ENCODE results near the gene FBXO28. TPM values are rescaled to one million over a fixed set of nuclear protein-coding genes. Genes with fewer than 3 reads are reported as not detected.

Gene FBXO28
- total RNA-seq, 1 donor from 2014 or later: 46.6 TPM

DNA sequence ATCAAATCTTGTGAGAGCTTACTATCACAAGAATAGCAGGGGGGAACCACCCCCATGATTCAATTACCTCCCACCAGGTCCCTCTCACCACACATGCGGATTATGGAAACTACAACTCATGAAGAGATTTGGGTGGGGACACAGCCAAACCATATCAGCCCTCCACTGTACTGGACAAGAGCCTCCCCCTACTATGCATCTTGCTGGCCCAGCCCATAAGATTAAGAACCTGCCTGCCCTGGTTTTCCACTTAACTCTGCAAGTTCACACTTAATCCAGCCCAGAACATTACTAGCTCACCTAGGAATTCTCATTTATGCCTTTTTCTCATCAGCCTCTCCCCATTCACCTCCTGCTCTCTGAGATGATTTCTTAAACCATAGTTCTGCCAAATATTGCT, 18.0 kb upstream of the FBXO28 start:
- no peak for DNase-seq (ENCODE audit: low read depth, low spot score)

- no peak for DNase-seq (ENCODE audit: low read depth, low spot score)
Measured at GRCh38 chr1:224096773-224097172, 17.1 kb upstream of the FBXO28 start.

DNA sequence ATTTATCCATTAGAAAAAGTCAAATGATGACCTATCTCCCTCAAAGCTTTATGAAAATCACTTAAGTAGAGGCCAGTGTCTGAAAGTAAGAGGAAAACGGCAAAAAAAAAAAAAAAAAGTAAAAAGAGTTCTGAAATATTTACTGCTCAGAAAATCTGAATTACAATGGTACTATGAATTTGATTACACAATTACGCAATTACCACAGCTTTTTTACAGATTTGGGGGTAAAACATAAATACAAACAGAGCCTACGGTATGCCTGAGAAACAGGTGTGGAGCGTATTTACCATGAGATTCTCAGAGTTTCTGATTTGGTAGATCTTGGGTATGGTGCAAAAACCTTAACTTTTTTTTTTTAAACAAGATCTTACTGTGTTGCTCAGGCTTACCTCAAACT, 15.9 kb upstream of the FBXO28 start:
- no peak for DNase-seq (ENCODE audit: low read depth, low spot score)

GRCh38 chr1:224106568-224107281, 7.2 kb upstream of the FBXO28 start:
- DNase-seq (ENCODE audit: low read depth, low spot score): peak; percentile 36

- no peak for DNase-seq (ENCODE audit: low read depth, low spot score)
Measured at GRCh38 chr1:224107282-224107625, 6.7 kb upstream of the FBXO28 start.

DNA sequence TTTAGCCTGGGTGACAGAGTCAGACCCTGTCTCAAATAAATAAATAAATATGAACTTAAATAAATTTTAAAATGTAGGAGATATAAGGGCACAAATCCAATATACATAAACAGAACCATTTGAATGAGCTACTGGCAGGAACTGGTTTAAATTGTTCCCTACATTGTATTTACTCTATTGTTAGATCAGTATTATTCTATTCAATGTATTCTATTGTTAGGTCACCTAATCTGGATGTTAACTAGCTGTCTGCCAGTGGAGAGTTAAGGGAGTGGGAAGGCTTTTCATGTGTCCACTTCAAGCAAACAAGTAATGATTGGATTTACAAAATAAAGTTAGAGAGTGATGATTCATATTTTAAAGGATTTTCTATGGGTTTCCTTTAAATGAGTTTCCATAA, 4.9 kb upstream of the FBXO28 start:
- DNase-seq (ENCODE audit: low read depth, low spot score): no peak

DNA sequence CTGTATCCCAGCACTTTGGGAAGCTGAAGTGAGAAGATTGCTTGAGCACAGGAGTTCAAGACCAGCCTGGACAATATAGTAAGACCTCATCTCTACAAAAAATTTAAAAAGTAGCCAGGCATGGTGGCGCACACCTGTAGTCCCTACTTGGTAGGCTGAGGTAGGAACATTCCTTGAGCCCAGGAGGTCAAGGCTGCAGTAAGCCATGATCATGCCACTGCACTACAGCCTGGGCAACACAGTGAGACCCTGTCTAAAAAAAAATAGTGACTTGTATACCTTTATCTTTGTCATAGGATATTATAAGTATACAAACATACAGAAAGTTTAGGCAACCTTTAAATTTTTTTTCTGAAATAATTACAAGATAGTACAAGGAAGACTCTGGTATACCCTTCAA, 3.9 kb upstream of the FBXO28 start:
- no peak for DNase-seq (ENCODE audit: low read depth, low spot score)

DNA sequence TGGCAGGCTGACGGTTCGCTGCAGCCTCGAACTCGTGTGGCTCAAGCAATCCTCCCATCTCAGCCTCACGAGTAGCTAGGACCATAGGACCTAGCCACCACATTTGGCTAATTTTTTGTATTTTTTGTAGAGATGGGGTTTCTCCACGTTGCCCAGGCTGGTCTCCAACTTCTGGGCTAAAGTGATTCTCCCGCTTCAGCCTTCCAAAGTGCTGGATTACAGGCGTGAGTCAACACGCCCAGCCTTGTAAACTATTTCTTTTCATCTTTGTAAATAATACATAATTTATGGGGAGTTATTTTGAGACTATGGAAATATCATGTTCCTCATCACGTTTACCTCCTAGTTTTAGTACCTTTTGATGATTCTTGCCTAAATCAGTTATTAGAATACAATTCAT, 906 bp upstream of the FBXO28 start:
- no peak for DNase-seq (ENCODE audit: low read depth, low spot score)

DNA sequence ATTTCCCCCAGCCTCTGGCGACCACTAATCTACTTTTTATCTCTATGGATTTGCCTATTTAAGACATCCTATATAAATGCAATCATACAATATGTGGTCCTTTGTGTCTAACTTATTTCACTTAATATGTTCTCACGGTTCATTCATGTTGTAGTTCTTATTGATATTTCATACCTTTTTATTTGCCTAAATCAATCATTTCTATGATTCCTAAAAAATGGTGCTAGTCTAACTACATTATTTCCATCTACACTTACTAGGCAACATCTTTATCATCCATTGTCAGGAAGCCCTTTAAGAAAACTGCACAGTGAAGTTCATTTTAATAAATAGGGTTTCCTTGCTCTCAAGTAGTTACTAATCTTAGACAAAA, 380 bp upstream of the FBXO28 start:
- DNase-seq (ENCODE audit: low read depth, low spot score): no peak

- DNase-seq (ENCODE audit: low read depth, low spot score): no peak
Measured at GRCh38 chr1:224114787-224115175, 870 bp downstream of the FBXO28 start.

DNA sequence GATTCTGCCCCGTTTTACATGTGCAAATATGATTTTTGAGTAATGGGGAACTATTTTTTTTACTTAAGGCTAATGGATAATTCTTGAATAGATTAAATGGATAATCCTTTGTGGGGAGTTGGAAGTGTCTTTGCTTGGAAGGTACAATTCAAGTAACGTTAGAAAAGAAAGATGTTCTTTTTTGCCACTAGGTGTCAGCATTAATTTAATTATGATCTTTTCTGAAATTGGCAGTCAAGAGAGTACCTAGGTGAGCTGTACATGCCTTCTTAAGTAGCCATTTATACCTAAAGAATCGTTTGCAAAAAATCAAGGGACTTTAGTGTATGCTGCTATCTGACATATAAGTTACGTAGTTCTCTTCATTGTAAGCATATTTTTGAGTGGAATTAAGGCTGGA, 2.2 kb downstream of the FBXO28 start:
- peak; percentile 30 for DNase-seq (ENCODE audit: low read depth, low spot score)

DNA sequence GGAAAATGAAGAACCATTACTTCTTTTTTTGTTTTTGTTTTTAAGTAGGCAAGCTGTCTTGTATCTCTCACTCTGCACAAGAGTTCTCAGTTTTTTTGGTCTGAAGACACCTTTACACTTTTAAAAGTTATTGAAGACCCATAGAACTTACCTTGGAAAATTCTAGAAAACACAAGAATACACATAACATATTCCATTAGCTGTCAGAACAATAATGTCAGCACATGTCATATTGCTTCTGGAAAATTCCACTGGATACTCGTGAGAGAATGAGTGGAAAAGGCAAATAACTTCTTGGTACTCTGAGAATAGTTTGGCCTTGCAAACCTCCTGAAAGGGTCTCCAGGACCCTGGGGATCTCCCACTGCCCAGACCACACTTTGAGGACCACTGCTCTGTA, 4.8 kb downstream of the FBXO28 start:
- DNase-seq (ENCODE audit: low read depth, low spot score): no peak

DNA sequence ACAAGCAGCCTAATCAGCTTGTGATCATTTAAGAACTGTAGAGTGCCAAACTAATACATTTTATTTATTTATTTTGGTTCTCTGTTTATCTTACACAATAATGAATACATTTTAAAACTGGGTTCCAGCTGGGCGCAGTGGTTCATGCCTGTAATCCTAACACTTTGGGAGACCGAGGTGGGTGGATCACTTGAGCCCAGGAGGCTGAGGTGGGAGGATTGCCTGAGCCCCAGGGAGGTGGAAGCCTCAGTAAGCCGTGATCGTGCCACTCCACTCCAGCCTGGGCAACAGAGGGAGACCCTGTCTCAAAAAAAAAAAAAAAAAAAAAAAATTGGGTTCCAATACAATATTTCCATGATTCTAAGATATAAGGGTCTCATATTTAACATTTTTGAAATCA, 9.2 kb downstream of the FBXO28 start:
- DNase-seq (ENCODE audit: low read depth, low spot score): no peak

GRCh38 chr1:224124220-224124619, 10.3 kb downstream of the FBXO28 start:
- no peak for DNase-seq (ENCODE audit: low read depth, low spot score)

GRCh38 chr1:224127925-224128819, 14.3 kb downstream of the FBXO28 start:
- DNase-seq (ENCODE audit: low read depth, low spot score): no peak

DNA sequence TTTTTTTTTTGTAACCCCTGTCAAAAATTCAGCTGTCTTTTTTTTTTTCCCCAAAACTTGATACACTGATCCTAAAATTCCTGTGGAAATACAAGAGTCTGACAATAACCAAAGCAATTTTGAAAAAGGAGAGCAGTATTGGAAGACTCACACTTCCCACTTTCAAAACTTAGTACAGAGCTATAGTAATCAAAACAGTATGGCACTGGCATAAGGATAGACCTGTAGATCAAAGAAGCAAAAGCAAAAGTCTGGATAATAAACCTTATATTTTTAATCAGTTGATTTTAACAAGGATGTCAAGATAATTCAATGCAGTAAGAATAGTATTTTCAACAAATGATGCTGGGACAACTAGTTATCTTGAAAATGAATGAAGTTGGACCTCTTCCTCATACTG, 17.3 kb downstream of the FBXO28 start:
- no peak for DNase-seq (ENCODE audit: low read depth, low spot score)

GRCh38 chr1:224132901-224133300, 19.0 kb downstream of the FBXO28 start:
- DNase-seq (ENCODE audit: low read depth, low spot score): no peak

GRCh38 chr1:224133741-224134299, 19.9 kb downstream of the FBXO28 start:
- DNase-seq (ENCODE audit: low read depth, low spot score): no peak

- no peak for DNase-seq (ENCODE audit: low read depth, low spot score)
Measured at GRCh38 chr1:224137518-224137917, 23.6 kb downstream of the FBXO28 start.

GRCh38 chr1:224138198-224138597, 24.3 kb downstream of the FBXO28 start:
- DNase-seq (ENCODE audit: low read depth, low spot score): no peak

DNA sequence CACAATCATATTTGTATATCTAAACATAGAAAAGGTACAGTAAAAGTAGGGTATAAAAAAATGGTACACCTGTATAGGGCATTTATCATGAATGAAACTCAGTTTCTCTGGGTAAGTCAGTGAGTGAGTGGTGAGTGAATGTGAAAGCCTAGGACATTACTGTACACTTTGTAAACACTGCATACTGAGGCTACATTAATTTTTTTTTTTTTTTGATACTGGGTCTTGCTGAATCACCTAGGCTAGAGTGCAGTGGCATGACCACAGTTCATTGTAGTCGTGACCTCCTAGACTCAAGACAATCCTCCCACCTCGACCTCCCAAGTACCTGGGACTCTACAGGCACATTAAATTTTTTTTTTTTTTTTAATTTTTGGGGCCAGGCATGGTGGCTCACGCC, 27.8 kb downstream of the FBXO28 start:
- DNase-seq (ENCODE audit: low read depth, low spot score): no peak

DNA sequence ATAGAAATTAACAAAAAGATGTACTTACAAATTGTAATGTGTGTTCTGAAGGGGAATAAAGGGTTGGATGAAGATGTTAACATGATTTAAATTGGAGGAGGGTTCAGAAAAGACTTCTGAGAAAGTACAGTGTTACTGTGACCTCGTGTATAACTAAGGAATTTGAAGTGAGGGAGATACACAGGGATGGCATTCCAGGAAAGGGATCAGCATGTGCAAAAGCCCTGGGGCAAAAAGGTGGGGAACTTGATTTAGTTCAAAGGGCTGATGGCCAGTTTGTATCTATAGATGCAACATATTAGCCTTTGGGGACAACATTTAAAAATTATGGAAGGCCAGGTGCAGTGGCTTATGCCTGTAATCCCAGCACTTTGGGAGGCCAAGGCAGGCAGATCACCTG, 35.8 kb downstream of the FBXO28 start:
- no peak for DNase-seq (ENCODE audit: low read depth, low spot score)

- DNase-seq (ENCODE audit: low read depth, low spot score): no peak
Measured at GRCh38 chr1:224151117-224151516, 37.2 kb downstream of the FBXO28 start.
